Measurements from ENCODE around the gene CD58.
"Not testable (repeated sequence)": the region's sequence is repeated elsewhere in the genome, so short reads cannot be mapped to it uniquely, and the experiment has no call there.

The CD58 gene

GRCh38 chr1:116570358-116571214, at the start of gene CD58:
TSS of gene CD58 (minus strand) at chr1:116571026. CDS start at chr1:116570972, 54 bp downstream.
- DNase-seq (ENCODE audit: low read depth): peak; percentile 60

- DNase-seq (ENCODE audit: low read depth): not testable (repeated sequence)
These were observed 49.6 kb upstream of the CD58 start for GRCh38 chr1:116620392-116620791.

- DNase-seq (ENCODE audit: low read depth): not testable (repeated sequence)
These were observed 48.3 kb upstream of the CD58 start for GRCh38 chr1:116619106-116619505.

GRCh38 chr1:116617808-116618207, 47.0 kb upstream of the CD58 start:
- DNase-seq (ENCODE audit: low read depth): not testable (repeated sequence)

- not testable (repeated sequence) for DNase-seq (ENCODE audit: low read depth)
These were observed 43.0 kb upstream of the CD58 start for GRCh38 chr1:116613825-116614224.

- not testable (repeated sequence) for DNase-seq (ENCODE audit: low read depth)
These were observed 39.1 kb upstream of the CD58 start for GRCh38 chr1:116609801-116610371.

- not testable (repeated sequence) for DNase-seq (ENCODE audit: low read depth)
These were observed 38.0 kb upstream of the CD58 start for GRCh38 chr1:116608841-116609240.

- DNase-seq (ENCODE audit: low read depth): not testable (repeated sequence)
These were observed 37.3 kb upstream of the CD58 start for GRCh38 chr1:116608151-116608550.

- not testable (repeated sequence) for DNase-seq (ENCODE audit: low read depth)
These were observed 36.6 kb upstream of the CD58 start for GRCh38 chr1:116607463-116607862.

GRCh38 chr1:116606067-116606466, 35.2 kb upstream of the CD58 start:
- not testable (repeated sequence) for DNase-seq (ENCODE audit: low read depth)

GRCh38 chr1:116605315-116605714, 34.5 kb upstream of the CD58 start:
- DNase-seq (ENCODE audit: low read depth): no peak

- not testable (repeated sequence) for DNase-seq (ENCODE audit: low read depth)
These were observed 33.6 kb upstream of the CD58 start for GRCh38 chr1:116604408-116604807.

- not testable (repeated sequence) for DNase-seq (ENCODE audit: low read depth)
These were observed 32.8 kb upstream of the CD58 start for GRCh38 chr1:116603646-116604045.

- not testable (repeated sequence) for DNase-seq (ENCODE audit: low read depth)
These were observed 28.5 kb upstream of the CD58 start for GRCh38 chr1:116599369-116599768.

- DNase-seq (ENCODE audit: low read depth): not testable (repeated sequence)
These were observed 27.7 kb upstream of the CD58 start for GRCh38 chr1:116598420-116599036.

- DNase-seq (ENCODE audit: low read depth): not testable (repeated sequence)
These were observed 26.6 kb upstream of the CD58 start for GRCh38 chr1:116597388-116597787.

GRCh38 chr1:116596742-116597307, 26.0 kb upstream of the CD58 start:
- DNase-seq (ENCODE audit: low read depth): not testable (repeated sequence)

- not testable (repeated sequence) for DNase-seq (ENCODE audit: low read depth)
These were observed 25.3 kb upstream of the CD58 start for GRCh38 chr1:116595946-116596741.

GRCh38 chr1:116595065-116595840, 24.4 kb upstream of the CD58 start:
- DNase-seq (ENCODE audit: low read depth): not testable (repeated sequence)

GRCh38 chr1:116593977-116594376, 23.2 kb upstream of the CD58 start:
- DNase-seq (ENCODE audit: low read depth): not testable (repeated sequence)

GRCh38 chr1:116593401-116593800, 22.6 kb upstream of the CD58 start:
- DNase-seq (ENCODE audit: low read depth): not testable (repeated sequence)
